T-helper 1 cell treated with Interleukin-12 subunit alpha and Interleukin-12 subunit beta and Interleukin-4 antibody, amounts not matched to agents 30 μg/mL and 1 μg/mL, for 36 hours (primary cell): ENCODE data around the gene SULT1A1.
"Not testable (repeated sequence)": the region's sequence is repeated elsewhere in the genome, so short reads cannot be mapped to it uniquely, and the experiment has no call there.

Experiments used
- H3K27ac Mint-ChIP-seq: one replicate; pipeline ENCODE4 v1.8.0; 2021; ENCODE audit warnings: mild to moderate bottlenecking, mixed read lengths
- H3K27me3 Mint-ChIP-seq: one replicate; pipeline ENCODE4 v1.8.0; 2021; ENCODE audit warnings: low read depth, mixed read lengths
- H3K36me3 Mint-ChIP-seq: one replicate; pipeline ENCODE4 v1.8.0; 2021; ENCODE audit warnings: low read depth, mixed read lengths
- H3K4me1 Mint-ChIP-seq: one replicate; pipeline ENCODE4 v1.8.0; 2021; ENCODE audit warnings: low read depth, mixed read lengths
- H3K4me3 Mint-ChIP-seq: one replicate; pipeline ENCODE4 v1.8.0; 2021; ENCODE audit warnings: mild to moderate bottlenecking, moderate library complexity, mixed read lengths
- H3K9me3 Mint-ChIP-seq: one replicate; pipeline ENCODE4 v1.8.0; 2021; ENCODE audit warnings: mixed read lengths

SULT1A1 gene

GRCh38 chr16:28614561-28614960 is 4.7 kb upstream of the SULT1A1 start:
- H3K36me3 Mint-ChIP-seq, H3K27ac Mint-ChIP-seq, H3K9me3 Mint-ChIP-seq, H3K4me1 Mint-ChIP-seq, H3K4me3 Mint-ChIP-seq, H3K27me3 Mint-ChIP-seq: not testable (repeated sequence)

GRCh38 chr16:28613912-28614311 is 4.1 kb upstream of the SULT1A1 start:
- H3K36me3 Mint-ChIP-seq, H3K4me3 Mint-ChIP-seq, H3K27ac Mint-ChIP-seq, H3K27me3 Mint-ChIP-seq, H3K9me3 Mint-ChIP-seq, H3K4me1 Mint-ChIP-seq: not testable (repeated sequence)

- not testable (repeated sequence) for H3K36me3 Mint-ChIP-seq, H3K4me3 Mint-ChIP-seq, H3K27ac Mint-ChIP-seq, H3K27me3 Mint-ChIP-seq, H3K9me3 Mint-ChIP-seq, H3K4me1 Mint-ChIP-seq
These were observed 2.8 kb upstream of the SULT1A1 start for GRCh38 chr16:28612359-28613280.

GRCh38 chr16:28610595-28611191 is 849 bp upstream of the SULT1A1 start:
- Mint-ChIP-seq H3K36me3 (no peaks in the 10 kb centered on the region), H3K27me3 (no peaks in the 10 kb centered on the region), H3K9me3 (no peaks in the 10 kb centered on the region), H3K4me3 (no peak overlapping the region), H3K27ac (no peak overlapping the region), H3K4me1 (peaks cover 8% of the 10 kb centered on the region)

- not testable (repeated sequence) for H3K36me3 Mint-ChIP-seq, H3K4me3 Mint-ChIP-seq, H3K4me1 Mint-ChIP-seq, H3K27ac Mint-ChIP-seq, H3K9me3 Mint-ChIP-seq, H3K27me3 Mint-ChIP-seq
These were observed 812 bp downstream of the SULT1A1 start for GRCh38 chr16:28608867-28609596.

GRCh38 chr16:28608496-28608808 is 1.4 kb downstream of the SULT1A1 start:
- not testable (repeated sequence) for H3K4me3 Mint-ChIP-seq, H3K27ac Mint-ChIP-seq, H3K4me1 Mint-ChIP-seq, H3K36me3 Mint-ChIP-seq, H3K27me3 Mint-ChIP-seq, H3K9me3 Mint-ChIP-seq

- H3K4me3 Mint-ChIP-seq, H3K4me1 Mint-ChIP-seq, H3K36me3 Mint-ChIP-seq, H3K9me3 Mint-ChIP-seq, H3K27ac Mint-ChIP-seq, H3K27me3 Mint-ChIP-seq: not testable (repeated sequence)
These were observed 2.0 kb downstream of the SULT1A1 start for GRCh38 chr16:28607681-28608495.

- H3K4me3 Mint-ChIP-seq, result no peak overlapping the region
- H3K4me1 Mint-ChIP-seq, result peaks cover 8% of the 10 kb centered on the region
- no peaks in the 10 kb centered on the region for H3K9me3 Mint-ChIP-seq
- no peaks in the 10 kb centered on the region for H3K36me3 Mint-ChIP-seq
- no peaks in the 10 kb centered on the region for H3K27me3 Mint-ChIP-seq
- H3K27ac Mint-ChIP-seq, result no peak overlapping the region
These were observed 2.7 kb downstream of the SULT1A1 start for GRCh38 chr16:28607116-28607623.

- H3K4me3 Mint-ChIP-seq, result no peak overlapping the region
- no peak overlapping the region for H3K27ac Mint-ChIP-seq
- H3K4me1 Mint-ChIP-seq, result peaks cover 8% of the 10 kb centered on the region
- no peaks in the 10 kb centered on the region for H3K36me3 Mint-ChIP-seq
- H3K27me3 Mint-ChIP-seq, result no peaks in the 10 kb centered on the region
- no peaks in the 10 kb centered on the region for H3K9me3 Mint-ChIP-seq
These were observed 3.3 kb downstream of the SULT1A1 start for GRCh38 chr16:28606291-28607115.

- Mint-ChIP-seq H3K4me3 (no peak overlapping the region), H3K27ac (no peak overlapping the region), H3K9me3 (no peaks in the 10 kb centered on the region), H3K36me3 (no peaks in the 10 kb centered on the region), H3K4me1 (no peaks in the 10 kb centered on the region), H3K27me3 (no peaks in the 10 kb centered on the region)
These were observed 5.7 kb downstream of the SULT1A1 start for GRCh38 chr16:28604186-28604565.

GRCh38 chr16:28603381-28604185 is 6.3 kb downstream of the SULT1A1 start:
- no peak overlapping the region for H3K4me3 Mint-ChIP-seq
- no peaks in the 10 kb centered on the region for H3K36me3 Mint-ChIP-seq
- H3K9me3 Mint-ChIP-seq, result no peaks in the 10 kb centered on the region
- no peaks in the 10 kb centered on the region for H3K27me3 Mint-ChIP-seq
- H3K4me1 Mint-ChIP-seq, result no peaks in the 10 kb centered on the region
- no peak overlapping the region for H3K27ac Mint-ChIP-seq

- Mint-ChIP-seq H3K4me3 (no peak overlapping the region), H3K4me1 (no peaks in the 10 kb centered on the region), H3K27ac (no peak overlapping the region), H3K27me3 (no peaks in the 10 kb centered on the region), H3K9me3 (no peaks in the 10 kb centered on the region), H3K36me3 (no peaks in the 10 kb centered on the region)
These were observed 7.3 kb downstream of the SULT1A1 start for GRCh38 chr16:28602529-28602928.

GRCh38 chr16:28602062-28602461 is 7.8 kb downstream of the SULT1A1 start:
- H3K27ac Mint-ChIP-seq, H3K27me3 Mint-ChIP-seq, H3K4me3 Mint-ChIP-seq, H3K4me1 Mint-ChIP-seq, H3K36me3 Mint-ChIP-seq, H3K9me3 Mint-ChIP-seq: not testable (repeated sequence)
